Transverse colon (tissue), 4 donors: ENCODE data around the gene HCST. TPM values are rescaled to one million over a fixed set of nuclear protein-coding genes. Genes with fewer than 3 reads are reported as not detected.

ENCODE experiments used
- DNase-seq: peaks from one replicate; pipeline ENCODE4 v3.0.0-alpha.2; 2019
- H3K27ac ChIP-seq, 4 donors: fragments of 200-600 bp; sonication (generic); 2 replicates each; pipeline ENCODE4 v1.5.1; 2016 to 2018; ENCODE audit warnings: inconsistent platforms in 4 of 4
- H3K27me3 ChIP-seq: fragments of 200-600 bp; sonication (generic); 2 replicates; pipeline ENCODE4 v1.5.1; 2017; ENCODE audit warnings: inconsistent platforms
- H3K36me3 ChIP-seq, 4 donors: fragments of 200-600 bp; sonication (generic); 2 replicates each; pipeline ENCODE4 v1.5.1; 2017 to 2019; ENCODE audit warnings: inconsistent platforms in 4 of 4
- H3K4me1 ChIP-seq, 4 donors: fragments of 200-600 bp; sonication (generic); 2 replicates each; pipeline ENCODE4 v1.5.1; 2017 to 2020; ENCODE audit warnings: inconsistent platforms in 4 of 4
- H3K4me3 ChIP-seq, 4 donors: fragments of 200-600 bp; sonication (generic); 1 replicate in 1 of 4; 2 replicates in 3 of 4; pipeline versions ENCODE4 v1.5.1 to v1.6.1; 2017 to 2019; ENCODE audit warnings: inconsistent platforms in 4 of 4
- H3K9me3 ChIP-seq, 2 donors: fragments of 200-600 bp; sonication (generic); 2 replicates each; pipeline ENCODE4 v1.5.1; 2017 to 2019; ENCODE audit warnings: inconsistent platforms in 2 of 2
- CTCF ChIP-seq, 5 experiments: fragments of 200-600 bp in 3 of 5; fragments of 450-650 bp in 2 of 5; sonication (generic) in 3 of 5; IDR thresholded peaks; 1 replicate in 2 of 5; 2 replicates in 3 of 5; pipeline ENCODE4 v1.5.1; 2016 to 2017; ENCODE audit warnings: antibody characterized with exemption in 5 of 5, inconsistent platforms in 3 of 5, mild to moderate bottlenecking in 2 of 5, moderate library complexity in 1 of 5
- EP300 ChIP-seq: sonication (generic); formaldehyde crosslinking; IDR thresholded peaks from one replicate; pipeline ENCODE4 v1.6.1; 2017; ENCODE audit warnings: antibody characterized with exemption, low read depth
- POLR2A ChIP-seq: fragments of 450-650 bp; IDR thresholded peaks from one replicate; pipeline ENCODE4 v1.6.1; 2016; ENCODE audit warnings: antibody characterized with exemption, mild to moderate bottlenecking, moderate library complexity
- POLR2AphosphoS5 ChIP-seq, 3 donors: sonication (generic); formaldehyde crosslinking; IDR thresholded peaks; one replicate each; pipeline ENCODE4 v1.6.1; 2016; ENCODE audit warnings: antibody characterized with exemption in 3 of 3
- WGBS, 2 donors: methylation state at CpG; one replicate each; pipeline ENCODE4 v1.1.5; 2018; ENCODE audit warnings: low coverage in 1 of 2; 5-methylcytosine and 5-hydroxymethylcytosine counted together
- in situ Hi-C, 4 donors: fragments of 200-750 bp; cut with MboI; loops; one replicate each; pipeline versions ENCODE4 v1.15.0 to v1.15.1; 2017; ENCODE audit warnings: low sequenced_read_pairs in 3 of 4, low pct_ligation_motif_present in 1 of 4, low pct_unique_long_range_greater_than_20kb in 1 of 4
- intact Hi-C: fragments of 100-400 bp; cut with DNase I; formaldehyde crosslinking; loops from one replicate; pipeline ENCODE4 v1.15.1; 2023; ENCODE audit warnings: low total_unique reads
- total RNA-seq, 4 donors: library from RNA; depleted of rRNA; stranded (reverse); fragments of >200 nt; gene quantifications; one replicate each; pipeline ENCODE4 v1.1.0, GENCODE V29; 2016

The HCST gene
- total RNA-seq, 4 donors from 2014 or later: 9.4 TPM; not detected in 3

- intact Hi-C loops (no loop called here), in situ Hi-C loops (no loop called here)
These were observed 39.8 kb upstream of the HCST start for GRCh38 chr19:35862528-35862927.

GRCh38 chr19:35863018-35863417 is 39.3 kb upstream of the HCST start:
- TF ChIP-seq POLR2AphosphoS5 (IDR thresholded peaks at IDR 0.05): no peak
- TF ChIP-seq POLR2A: no peak
- TF ChIP-seq CTCF (IDR thresholded peaks at IDR 0.05): no peak
- no peak for TF ChIP-seq EP300
- Histone ChIP-seq H3K36me3 (no peaks in the 10 kb centered on the region), H3K27me3 (peaks cover 77% of the 10 kb centered on the region), H3K9me3 (no peaks in the 10 kb centered on the region), H3K27ac (no peak overlapping the region), H3K4me1 (peaks cover 0 to 6% (median under 1%) of the 10 kb centered on the region in 4 donors), H3K4me3 (no peak overlapping the region)
- intact Hi-C loops (no loop called here), in situ Hi-C loops (no loop called here)
- DNase-seq: no peak
- 77 to 80% methylated on average over 2 of the region's 5 CpGs for WGBS, 2 donors

More at GRCh38 chr19:35862528-35862927, 39.8 kb upstream of the HCST start:
- H3K9me3 ChIP-seq: no peaks in the 10 kb centered on the region
- no peak overlapping the region for H3K4me3 ChIP-seq
- H3K27me3 ChIP-seq: peaks cover 76% of the 10 kb centered on the region
- 81% methylated on average over 14 of the region's 14 CpGs; no CpG with 5 or more reads in 1 of the 2 donors for WGBS, 2 donors
- H3K27ac ChIP-seq: no peak overlapping the region
- peaks cover 0 to 5% (median 0%) of the 10 kb centered on the region in 4 donors for H3K4me1 ChIP-seq
- no peak for TF ChIP-seq CTCF (IDR thresholded peaks at IDR 0.05)
- TF ChIP-seq EP300: no peak
- TF ChIP-seq POLR2AphosphoS5 (IDR thresholded peaks at IDR 0.05): no peak
- no peak for TF ChIP-seq POLR2A
- no peaks in the 10 kb centered on the region for H3K36me3 ChIP-seq
- DNase-seq: no peak

- Histone ChIP-seq H3K27ac (no peak within 1 kb of the TSS), H3K36me3 (no peaks in the 10 kb centered on the region), H3K4me3 (peak within 1 kb of the TSS; percentile 10 to 60 (median 34)), H3K27me3 (peaks cover 63% of the 10 kb centered on the region), H3K4me1 (peaks cover 10 to 24% (median 20%) of the 10 kb centered on the region in 4 donors), H3K9me3 (no peaks in the 10 kb centered on the region)
- WGBS, 2 donors: 4% methylated on average over 5 of the region's 60 CpGs; no CpG with 5 or more reads in 1 of the 2 donors
- peak; percentile 59 for DNase-seq
- intact Hi-C loops (no loop called here), in situ Hi-C loops (no loop called here)
- TF ChIP-seq CTCF (IDR thresholded peaks at IDR 0.05): no peak
- TF ChIP-seq EP300: no peak
- no peak for TF ChIP-seq POLR2A
- no peak for TF ChIP-seq POLR2AphosphoS5 (IDR thresholded peaks at IDR 0.05)
These were observed 34.0 kb upstream of the HCST start, which contains the start of gene APLP1 for GRCh38 chr19:35868172-35868822. TSS of gene APLP1 (plus strand) at chr19:35868574. CDS start at chr19:35868637, 63 bp downstream.

GRCh38 chr19:35868823-35869326 is 33.5 kb upstream of the HCST start:
- Histone ChIP-seq H3K9me3 (no peaks in the 10 kb centered on the region), H3K4me3 (peak overlapping the region; percentile 10 to 60 (median 34)), H3K4me1 (peaks cover 10 to 24% (median 20%) of the 10 kb centered on the region in 4 donors), H3K36me3 (no peaks in the 10 kb centered on the region), H3K27me3 (peaks cover 59% of the 10 kb centered on the region), H3K27ac (no peak overlapping the region)
- WGBS, 2 donors: 4% methylated on average over 10 of the region's 15 CpGs; no CpG with 5 or more reads in 1 of the 2 donors
- intact Hi-C loops (no loop called here), in situ Hi-C loops (no loop called here)
- no peak for TF ChIP-seq POLR2A
- TF ChIP-seq EP300: no peak
- no peak for TF ChIP-seq POLR2AphosphoS5 (IDR thresholded peaks at IDR 0.05)
- no peak for TF ChIP-seq CTCF (IDR thresholded peaks at IDR 0.05)
- no peak for DNase-seq
